GM12874 (cell line): ENCODE data around the gene PISD.

ENCODE experiments used
- TF ChIP-seq, protein P1 (sequence below): IDR thresholded peaks from 2 replicates; pipeline ENCODE4 v1.5.1; 2011; ENCODE audit warnings: low read depth, mild to moderate bottlenecking, control low read depth, low read length, moderate library complexity; ENCODE audit not compliant: insufficient read depth

PISD gene

GRCh38 chr22:31588970-31589675 lies 72.9 kb downstream of the PISD start:
- TF ChIP-seq, protein P1, sequence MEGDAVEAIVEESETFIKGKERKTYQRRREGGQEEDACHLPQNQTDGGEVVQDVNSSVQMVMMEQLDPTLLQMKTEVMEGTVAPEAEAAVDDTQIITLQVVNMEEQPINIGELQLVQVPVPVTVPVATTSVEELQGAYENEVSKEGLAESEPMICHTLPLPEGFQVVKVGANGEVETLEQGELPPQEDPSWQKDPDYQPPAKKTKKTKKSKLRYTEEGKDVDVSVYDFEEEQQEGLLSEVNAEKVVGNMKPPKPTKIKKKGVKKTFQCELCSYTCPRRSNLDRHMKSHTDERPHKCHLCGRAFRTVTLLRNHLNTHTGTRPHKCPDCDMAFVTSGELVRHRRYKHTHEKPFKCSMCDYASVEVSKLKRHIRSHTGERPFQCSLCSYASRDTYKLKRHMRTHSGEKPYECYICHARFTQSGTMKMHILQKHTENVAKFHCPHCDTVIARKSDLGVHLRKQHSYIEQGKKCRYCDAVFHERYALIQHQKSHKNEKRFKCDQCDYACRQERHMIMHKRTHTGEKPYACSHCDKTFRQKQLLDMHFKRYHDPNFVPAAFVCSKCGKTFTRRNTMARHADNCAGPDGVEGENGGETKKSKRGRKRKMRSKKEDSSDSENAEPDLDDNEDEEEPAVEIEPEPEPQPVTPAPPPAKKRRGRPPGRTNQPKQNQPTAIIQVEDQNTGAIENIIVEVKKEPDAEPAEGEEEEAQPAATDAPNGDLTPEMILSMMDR, result no peak

- TF ChIP-seq, protein P1, result no peak
These were observed 75.7 kb downstream of the PISD start for GRCh38 chr22:31586137-31586920.

DNA sequence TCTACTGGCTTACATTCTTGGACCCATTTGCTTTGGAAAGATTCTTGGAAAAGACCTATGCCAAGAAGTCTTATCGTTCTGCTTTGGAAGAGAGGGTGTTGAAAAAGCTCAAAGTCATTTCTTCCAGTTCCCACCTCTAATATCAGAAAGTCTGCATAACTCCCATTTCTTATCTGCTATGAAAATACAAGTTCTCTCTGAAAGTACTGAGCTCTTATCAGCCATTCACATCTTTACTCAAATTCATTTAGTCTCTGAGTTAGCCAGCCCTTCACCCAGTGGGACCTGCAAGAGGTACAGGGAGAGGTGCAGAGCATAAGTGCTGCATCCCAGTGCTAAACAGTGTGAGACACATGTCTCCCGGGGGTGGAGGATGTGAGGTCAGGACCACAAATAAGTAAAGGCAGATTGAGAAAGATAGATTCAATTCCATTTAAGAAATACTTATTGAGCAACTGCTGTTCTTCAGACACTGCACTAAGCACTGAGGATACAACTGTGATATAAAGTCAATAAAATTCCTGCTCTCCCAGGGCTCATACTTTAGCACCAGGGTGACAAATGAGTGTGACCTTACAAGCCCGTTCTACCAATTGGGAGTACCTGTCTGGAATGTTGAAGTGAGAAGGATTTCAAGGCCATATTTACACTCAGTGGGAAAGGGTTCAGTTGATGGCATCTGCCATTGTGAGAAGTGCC lies 76.7 kb downstream of the PISD start:
- TF ChIP-seq, protein P1, result no peak

GRCh38 chr22:31584804-31585160 lies 77.2 kb downstream of the PISD start:
- TF ChIP-seq, protein P1, result no peak

DNA sequence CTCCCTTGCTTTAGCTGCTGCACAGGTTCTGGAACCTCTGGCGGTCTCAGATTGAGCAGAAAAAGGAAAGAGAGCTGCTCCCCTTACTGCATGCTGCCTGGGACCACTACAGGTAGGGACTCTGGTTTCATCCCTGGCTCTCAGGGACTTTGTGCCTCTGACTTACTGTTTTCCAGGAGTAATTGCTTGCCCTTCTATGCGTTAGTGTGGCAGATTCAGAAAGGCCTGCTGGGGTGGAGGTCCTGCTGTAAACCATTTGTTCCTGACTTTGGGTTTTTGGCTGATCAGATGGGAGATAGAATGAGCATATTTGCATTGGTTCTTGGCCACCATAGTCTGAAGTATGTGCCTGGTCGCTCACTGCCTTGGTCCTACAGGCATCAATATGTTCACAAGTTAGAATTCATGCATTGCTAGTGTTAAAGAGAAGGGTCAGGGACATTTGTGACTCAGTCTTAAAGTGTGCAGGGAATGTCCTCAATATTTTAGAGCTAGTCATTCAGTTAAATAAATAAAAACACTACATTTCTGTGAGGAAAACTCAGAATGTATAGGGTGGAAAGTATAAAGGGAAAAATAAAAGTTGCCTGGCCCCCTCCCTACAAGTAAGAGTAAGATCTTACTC lies 78.0 kb downstream of the PISD start:
- TF ChIP-seq, protein P1, result no peak

DNA sequence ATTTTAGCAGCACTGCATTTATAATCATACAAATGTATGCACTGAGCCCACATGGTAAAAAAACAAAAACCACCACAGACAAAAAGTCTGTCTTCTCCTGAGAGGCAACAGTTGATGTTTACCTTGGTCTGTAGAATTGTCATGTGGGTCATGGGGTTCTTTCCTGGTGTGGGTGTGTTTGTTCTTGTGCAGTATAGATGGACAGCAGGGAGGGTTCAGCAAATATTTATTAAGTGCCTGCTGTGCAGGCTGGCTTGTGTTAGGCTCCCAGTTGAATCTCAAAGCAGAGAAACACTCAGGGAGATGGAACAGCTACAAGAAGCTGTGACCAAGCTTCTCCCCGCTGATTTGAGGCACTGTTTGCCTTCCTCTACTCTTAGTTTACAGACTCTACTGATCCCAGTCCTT lies 82.2 kb downstream of the PISD start:
- TF ChIP-seq, protein P1, result no peak

- TF ChIP-seq, protein P1, result no peak
These were observed 83.8 kb downstream of the PISD start for GRCh38 chr22:31578171-31578570.
